Measurements from ENCODE around the gene CTTN. TPM values are rescaled to one million over a fixed set of nuclear protein-coding genes. Genes with fewer than 3 reads are reported as not detected.

Gene CTTN
- total and polyA plus RNA-seq, 2 of the 8 experiments (the other 6 are each of a cell fraction or from before 2014, with no cell fraction given) = 84.6 to 216 TPM

GRCh38 chr11:70397336-70397982 lies 870 bp upstream of the CTTN start:
- no peaks in the 10 kb centered on the region for H3K27me3 ChIP-seq (replicated peaks in 1 of 4; ENCODE audit: control insufficient read depth in 3 of 4, extremely low read depth in 1 of 4, insufficient read depth in 3 of 4, low read length in 3 of 4)
- no peak overlapping the region for H2AK5ac ChIP-seq (ENCODE audit: low read depth, low read length)
- TF ChIP-seq, protein P1, sequence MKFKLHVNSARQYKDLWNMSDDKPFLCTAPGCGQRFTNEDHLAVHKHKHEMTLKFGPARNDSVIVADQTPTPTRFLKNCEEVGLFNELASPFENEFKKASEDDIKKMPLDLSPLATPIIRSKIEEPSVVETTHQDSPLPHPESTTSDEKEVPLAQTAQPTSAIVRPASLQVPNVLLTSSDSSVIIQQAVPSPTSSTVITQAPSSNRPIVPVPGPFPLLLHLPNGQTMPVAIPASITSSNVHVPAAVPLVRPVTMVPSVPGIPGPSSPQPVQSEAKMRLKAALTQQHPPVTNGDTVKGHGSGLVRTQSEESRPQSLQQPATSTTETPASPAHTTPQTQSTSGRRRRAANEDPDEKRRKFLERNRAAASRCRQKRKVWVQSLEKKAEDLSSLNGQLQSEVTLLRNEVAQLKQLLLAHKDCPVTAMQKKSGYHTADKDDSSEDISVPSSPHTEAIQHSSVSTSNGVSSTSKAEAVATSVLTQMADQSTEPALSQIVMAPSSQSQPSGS (IDR thresholded peaks at IDR 0.05; ENCODE audit: low read length) = no peak
- TF ChIP-seq E2F6 (IDR thresholded peaks at IDR 0.05) (no peak), TBP (IDR thresholded peaks at IDR 0.05; ENCODE audit: low read depth, low read length) (0 out of 2 replicates have a peak, but pooled peaks have one; percentile 13), POU5F1 (IDR thresholded peaks at IDR 0.05; ENCODE audit: low read depth, low read length) (no peak), CBX8 (IDR thresholded peaks at IDR 0.05; ENCODE audit: borderline replicate concordance, low read depth, low read length) (no peak), NANOG (IDR thresholded peaks at IDR 0.05; ENCODE audit: insufficient read depth, low read depth, low read length, poor library complexity, severe bottlenecking) (no peak), POLR2AphosphoS5 (IDR thresholded peaks at IDR 0.05; ENCODE audit: low read depth, low read length) (peak; percentile 59; the same call in 1 of the 2 replicates)
- H3K9me3 ChIP-seq (ENCODE audit: insufficient read depth in 2 of 2, low read depth in 1 of 2, low read length in 1 of 2) = no peaks in the 10 kb centered on the region
- H3K36me3 ChIP-seq (ENCODE audit: control insufficient read depth in 2 of 4, insufficient read depth in 4 of 4, low read length in 3 of 4) = peaks cover 0 to 8% (median 2%) of the 10 kb centered on the region in 4 experiments; a peak in 2 of 8 replicates
- H4K91ac ChIP-seq (replicated peaks; ENCODE audit: insufficient read length, low read length) = peak overlapping the region; percentile 4
- H3K27ac ChIP-seq (ENCODE audit: low read depth, low read length) = peak overlapping the region; percentile 63; the same call in 1 of the 2 replicates
- H2BK12ac ChIP-seq (ENCODE audit: low read depth, low read length) = 0 out of 2 replicates have a peak overlapping the region, but pooled peaks have one; percentile 71
- peak overlapping the region in 3 of 4 experiments; percentile 66 to 82 (median 75); a peak in 6 of 7 replicates for H3K9ac ChIP-seq (replicated peaks in 1 of 4; ENCODE audit: extremely low read depth in 1 of 4, low read depth in 3 of 4, low read length in 3 of 4)
- peak overlapping the region; percentile 7; the same call in 1 of the 2 replicates for H2AFZ ChIP-seq (ENCODE audit: low read length)
- DNase-seq (ENCODE audit: low read depth in 1 of 2, low spot score in 2 of 2) (peak in 1 of 2 experiments; percentile 60), FAIRE-seq (no peak)
- H3K56ac ChIP-seq (replicated peaks; ENCODE audit: insufficient read length, low read depth, low read length) = no peak overlapping the region
- ChIA-PET POLR2A (ENCODE audit: partially characterized antibody) (interaction anchor here (0.6 to 2.2 kb wide), 7 partner anchors 8 to 556 kb away, joined by 3 to 11 read pairs (median 3); no protein-coding TSS in a partner anchor), CTCF (ENCODE audit: partially characterized antibody) (interaction anchor here (2.7 kb wide), 1 partner anchor 19 kb away, joined by 10 read pairs; no protein-coding TSS in a partner anchor)
- H3K23me2 ChIP-seq (ENCODE audit: low read depth, low read length) = peaks cover 17% of the 10 kb centered on the region
- H3K4me1 ChIP-seq (replicated peaks in 1 of 4; ENCODE audit: control insufficient read depth in 3 of 4, insufficient read depth in 4 of 4, low read length in 3 of 4) = peaks cover 5 to 10% (median 9%) of the 10 kb centered on the region in 4 experiments
- H2BK120ac ChIP-seq (replicated peaks; ENCODE audit: low read depth, low read length) = no peak overlapping the region
- H3K79me1 ChIP-seq (ENCODE audit: low read depth, low read length) = peaks cover 15% of the 10 kb centered on the region
- peak overlapping the region; percentile 65 to 84 (median 80) for H3K4me3 ChIP-seq (ENCODE audit: extremely low read depth in 1 of 4, insufficient read depth in 2 of 4, low read depth in 3 of 4, low read length in 4 of 4)
- H4K20me1 ChIP-seq (replicated peaks in 1 of 2; ENCODE audit: control insufficient read depth in 1 of 2, insufficient read depth in 2 of 2, low read length in 2 of 2) = peaks cover 13 to 16% of the 10 kb centered on the region in 2 experiments
- peak overlapping the region; percentile 14 for H4K5ac ChIP-seq (ENCODE audit: insufficient read length, low read depth, low read length)
- no peak overlapping the region; the same call in 1 of the 2 replicates for H4K8ac ChIP-seq (ENCODE audit: extremely low read depth, insufficient read depth, low read length)
- H3K14ac ChIP-seq (ENCODE audit: insufficient read length) = no peak overlapping the region
- peak overlapping the region; percentile 95 to 98 for H3K4me2 ChIP-seq (ENCODE audit: insufficient read depth in 1 of 2, low read depth in 2 of 2, low read length in 2 of 2)
- H2BK20ac ChIP-seq (ENCODE audit: low read length) = 0 out of 2 replicates have a peak overlapping the region, but pooled peaks have one; percentile 9
- H3K4ac ChIP-seq (replicated peaks; ENCODE audit: insufficient read length, low read depth, low read length) = peak overlapping the region; percentile 27
- H2BK15ac ChIP-seq (ENCODE audit: low read length) = peak overlapping the region; percentile 97; the same call in 1 of the 2 replicates
- no peak overlapping the region for H3K23ac ChIP-seq (ENCODE audit: insufficient read length)
- H3K18ac ChIP-seq (ENCODE audit: extremely low read depth, low read length) = peak overlapping the region; percentile 36; the same call in 1 of the 2 replicates
- 55% methylated on average over 18 of the region's 18 CpGs; no CpG with 5 or more reads in 1 of the 2 experiments for WGBS, 2 experiments (ENCODE audit: extremely low coverage in 1 of 2, insufficient coverage in 1 of 2, insufficient read length in 1 of 2, insufficient replicate concordance in 2 of 2, low coverage in 1 of 2, low lambda C conversion rate in 2 of 2, missing lambda C conversion rate in 1 of 2)
- peaks cover 11 to 62% of the 10 kb centered on the region in 2 experiments for H3K79me2 ChIP-seq (ENCODE audit: control insufficient read depth in 1 of 2, insufficient read depth in 2 of 2, low read length in 2 of 2)
- peak overlapping the region; percentile 82 for H2BK5ac ChIP-seq (ENCODE audit: low read depth, low read length)

Measured in H1 (cell line).